GM06990 (cell line): ENCODE measurements around the gene DCLK3.

Source experiments
- DNase-seq: peaks from one replicate; pipeline ENCODE4 v3.0.0-alpha.2; 2011; ENCODE audit not compliant: insufficient read length; ENCODE audit errors: extremely low read depth
- H3K27me3 ChIP-seq: replicated peaks from 2 replicates; pipeline ENCODE4 v1.6.0; 2011; ENCODE audit warnings: low read length; ENCODE audit not compliant: control insufficient read depth, insufficient read depth
- H3K36me3 ChIP-seq: 2 replicates; pipeline ENCODE4 v1.5.1; 2011; ENCODE audit warnings: low read length; ENCODE audit not compliant: control insufficient read depth, insufficient read depth
- H3K4me3 ChIP-seq: replicated peaks from 2 replicates; pipeline ENCODE4 v1.5.1; 2011; ENCODE audit warnings: low read depth, mild to moderate bottlenecking, control low read depth, low read length
- TF ChIP-seq, protein P1 (sequence below): IDR thresholded peaks from 2 replicates; pipeline ENCODE4 v1.5.1; 2011; ENCODE audit warnings: low read length, control low read depth, mild to moderate bottlenecking, inconsistent platforms; ENCODE audit not compliant: insufficient read depth, poor library complexity, severe bottlenecking

DCLK3 gene

DNA sequence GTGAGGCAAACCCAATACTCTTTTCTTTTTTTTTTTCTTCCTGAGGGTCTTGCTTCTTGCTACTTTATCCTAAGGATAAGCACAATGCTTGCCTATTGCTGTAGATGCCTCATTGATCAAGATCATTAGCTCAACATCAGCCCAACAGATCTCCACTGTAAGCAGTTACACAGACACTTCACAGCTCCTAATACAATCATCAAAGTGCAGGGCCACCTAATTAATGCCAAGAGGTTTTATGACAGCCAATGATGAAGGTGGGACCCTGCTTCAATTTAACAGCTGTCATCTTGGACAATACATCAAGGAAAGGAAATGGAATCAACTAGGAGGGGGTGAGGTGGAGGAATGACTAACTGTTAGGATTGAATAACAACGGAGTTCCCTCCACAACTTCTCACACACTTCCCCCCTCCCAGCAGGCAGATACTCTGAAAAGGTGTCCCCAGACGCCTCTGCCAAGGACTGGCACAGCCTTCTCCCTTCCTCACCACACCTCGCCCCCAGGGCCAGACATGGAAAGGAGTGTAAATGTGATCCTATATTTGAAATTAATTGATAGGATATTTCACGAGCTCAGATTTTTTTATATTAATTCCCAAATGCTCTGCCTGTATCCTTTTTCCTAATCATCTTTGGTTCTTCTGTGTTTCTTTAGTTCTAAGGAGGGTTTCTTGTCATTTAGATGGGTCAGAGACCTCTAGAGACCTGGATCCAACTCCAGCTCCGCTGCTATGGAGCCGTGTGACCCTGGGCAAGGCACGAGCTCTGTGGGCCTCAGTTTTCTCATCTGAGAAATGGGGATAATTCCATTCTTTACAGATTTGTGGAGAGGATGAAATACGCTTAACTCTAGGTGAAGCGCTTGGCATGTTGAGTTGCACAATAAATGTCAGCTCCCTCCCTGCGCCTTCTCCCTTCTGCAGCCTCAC is 1.2 kb downstream of the DCLK3 start:
- Histone ChIP-seq H3K36me3 (no peaks in the 10 kb centered on the region), H3K27me3 (no peaks in the 10 kb centered on the region; the same call in none of the 2 replicates), H3K4me3 (no peak overlapping the region)
- no peak for DNase-seq
- TF ChIP-seq, protein P1, sequence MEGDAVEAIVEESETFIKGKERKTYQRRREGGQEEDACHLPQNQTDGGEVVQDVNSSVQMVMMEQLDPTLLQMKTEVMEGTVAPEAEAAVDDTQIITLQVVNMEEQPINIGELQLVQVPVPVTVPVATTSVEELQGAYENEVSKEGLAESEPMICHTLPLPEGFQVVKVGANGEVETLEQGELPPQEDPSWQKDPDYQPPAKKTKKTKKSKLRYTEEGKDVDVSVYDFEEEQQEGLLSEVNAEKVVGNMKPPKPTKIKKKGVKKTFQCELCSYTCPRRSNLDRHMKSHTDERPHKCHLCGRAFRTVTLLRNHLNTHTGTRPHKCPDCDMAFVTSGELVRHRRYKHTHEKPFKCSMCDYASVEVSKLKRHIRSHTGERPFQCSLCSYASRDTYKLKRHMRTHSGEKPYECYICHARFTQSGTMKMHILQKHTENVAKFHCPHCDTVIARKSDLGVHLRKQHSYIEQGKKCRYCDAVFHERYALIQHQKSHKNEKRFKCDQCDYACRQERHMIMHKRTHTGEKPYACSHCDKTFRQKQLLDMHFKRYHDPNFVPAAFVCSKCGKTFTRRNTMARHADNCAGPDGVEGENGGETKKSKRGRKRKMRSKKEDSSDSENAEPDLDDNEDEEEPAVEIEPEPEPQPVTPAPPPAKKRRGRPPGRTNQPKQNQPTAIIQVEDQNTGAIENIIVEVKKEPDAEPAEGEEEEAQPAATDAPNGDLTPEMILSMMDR: no peak

DNA sequence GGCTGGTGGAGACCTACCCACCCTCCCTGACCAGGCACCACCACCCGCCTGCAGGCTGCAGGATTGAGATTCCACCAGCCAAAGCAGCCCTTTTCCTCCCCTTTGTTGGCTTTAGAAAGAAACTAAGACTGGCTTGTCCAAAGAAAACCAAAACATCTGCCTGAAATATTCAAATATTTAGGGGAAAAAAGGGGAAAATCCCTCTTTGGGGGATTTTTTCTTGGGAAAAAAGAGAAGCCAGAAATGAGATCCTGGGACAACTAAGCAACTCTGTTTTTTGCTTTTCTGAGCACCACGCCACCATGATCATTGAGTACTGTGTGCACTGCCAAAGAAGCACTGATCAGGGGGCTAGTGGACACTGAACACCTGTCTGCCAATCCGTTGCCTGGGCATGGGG is 2.6 kb downstream of the DCLK3 start:
- H3K27me3 ChIP-seq: no peaks in the 10 kb centered on the region; the same call in none of the 2 replicates
- TF ChIP-seq, protein P1: no peak
- H3K4me3 ChIP-seq: no peak overlapping the region
- H3K36me3 ChIP-seq: no peaks in the 10 kb centered on the region
- no peak for DNase-seq

DNA sequence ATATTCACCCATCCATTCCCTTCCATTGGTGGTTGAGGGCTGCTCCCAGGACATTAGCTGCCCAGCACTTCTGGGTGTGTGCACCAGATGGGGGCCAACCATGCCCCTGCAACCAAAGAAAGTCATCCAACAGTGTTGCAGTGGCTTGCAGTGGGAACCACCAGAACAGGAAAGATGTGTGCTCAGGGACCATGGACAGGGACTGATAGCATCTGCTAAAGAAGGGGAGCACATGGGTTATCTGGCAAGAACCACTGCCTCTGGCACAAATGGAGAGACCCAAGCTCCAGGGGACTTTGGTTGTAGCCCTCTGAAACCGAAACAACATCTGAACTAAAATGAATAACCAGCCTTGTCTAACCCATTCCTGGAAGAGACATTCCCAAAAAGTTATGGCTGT is 8.1 kb downstream of the DCLK3 start:
- no peak for DNase-seq
- no peaks in the 10 kb centered on the region; the same call in 1 of the 2 replicates for H3K27me3 ChIP-seq

DNA sequence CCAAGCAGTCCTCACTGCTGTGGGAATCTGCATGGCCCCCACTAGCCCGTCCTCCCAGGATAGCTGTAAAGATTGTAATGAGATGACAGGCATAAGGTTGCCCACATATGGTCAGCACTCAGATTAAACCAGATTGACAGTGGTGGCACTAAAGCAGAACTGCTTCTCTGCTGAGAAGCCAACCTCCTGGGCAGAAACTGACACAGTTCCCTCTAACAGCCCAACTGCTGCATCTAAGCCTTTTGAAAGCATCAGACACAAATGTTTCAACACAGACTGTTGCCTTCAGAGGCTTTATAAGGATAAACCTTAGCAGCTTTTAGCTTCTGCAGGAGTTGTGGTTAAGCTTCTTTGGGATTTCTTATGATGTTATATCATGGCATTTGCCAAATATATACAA is 13.0 kb downstream of the DCLK3 start:
- TF ChIP-seq, protein P1: no peak
- no peaks in the 10 kb centered on the region; the same call in 1 of the 2 replicates for H3K27me3 ChIP-seq
- no peak overlapping the region for H3K4me3 ChIP-seq
- no peak for DNase-seq
- no peaks in the 10 kb centered on the region for H3K36me3 ChIP-seq

More for the DNA sequence above, 8.1 kb downstream of the DCLK3 start:
- Histone ChIP-seq H3K4me3 (no peak overlapping the region), H3K36me3 (no peaks in the 10 kb centered on the region)
- TF ChIP-seq, protein P1: no peak

DNA sequence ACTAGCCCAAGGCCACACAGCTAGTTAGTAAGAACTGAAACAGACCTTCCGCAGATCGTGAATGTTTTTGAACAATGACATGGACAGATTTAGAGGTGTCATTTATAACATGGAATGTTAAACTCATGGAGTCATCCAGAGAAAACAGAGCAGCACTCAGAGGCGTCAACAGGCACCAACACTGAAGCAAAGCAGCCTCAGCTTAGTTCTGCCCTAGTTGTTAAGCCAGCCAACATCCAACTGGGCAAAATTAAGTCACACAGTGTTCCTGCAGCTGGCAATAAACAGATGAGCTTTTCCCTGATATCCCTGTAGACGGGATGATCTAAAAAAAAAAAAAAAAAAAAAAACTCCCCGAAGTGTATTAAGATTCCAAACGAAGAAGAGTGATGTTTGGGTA is 13.6 kb downstream of the DCLK3 start:
- no peak overlapping the region for H3K4me3 ChIP-seq
- DNase-seq: no peak
- no peaks in the 10 kb centered on the region for H3K36me3 ChIP-seq
- TF ChIP-seq, protein P1: no peak
- H3K27me3 ChIP-seq: no peaks in the 10 kb centered on the region; the same call in 1 of the 2 replicates
